ENCODE data around the gene PDE4B.

GRCh38 chr1:65997693-65998092 lies 205.0 kb downstream of the PDE4B start:
- TF ChIP-seq ZUFSP (CRISPR knock-in tag; IDR thresholded peaks at IDR 0.05; ENCODE audit: borderline replicate concordance) (no peak), CHD2 (IDR thresholded peaks at IDR 0.05; ENCODE audit: low read depth, low read length) (no peak), CTCF (CRISPR knock-in tag; IDR thresholded peaks at IDR 0.05) (no peak), ZFP36 (IDR thresholded peaks at IDR 0.05; ENCODE audit: borderline replicate concordance, low read depth, low read length, partially characterized antibody) (no peak), ETV6 (CRISPR knock-in tag; conservative IDR thresholded peaks at IDR 0.05) (no peak), TOPORS (CRISPR knock-in tag; IDR thresholded peaks at IDR 0.05) (no peak), ZBTB26 (CRISPR knock-in tag; IDR thresholded peaks at IDR 0.05; ENCODE audit: borderline replicate concordance) (no peak), KDM5A (IDR thresholded peaks at IDR 0.05; ENCODE audit: borderline replicate concordance, low read length) (no peak), ZBTB33 (CRISPR knock-in tag; IDR thresholded peaks at IDR 0.05) (no peak)

Measured in HepG2 (cell line).